HepG2 (cell line): ENCODE measurements around the gene TIAM2. TPM values are rescaled to one million over a fixed set of nuclear protein-coding genes. Genes with fewer than 3 reads are reported as not detected.
A peak's percentile ranks its signal among the peaks of the same experiment; 100 is the strongest.

ENCODE experiments used
- ATAC-seq: fragments of 200-7000 bp; cut with Tn5 transposase; 3 replicates; pipeline ENCODE4 v1.9.1; 2020; ENCODE audit warnings: mild to moderate bottlenecking, moderate library complexity
- BruUV-seq: library from RNA; stranded (reverse); fragments of 400-500 nt; replicated peaks from 2 replicates; lab custom pipeline; 2021; lab: Mats Ljungman, UMichigan
- CTCF ChIA-PET: fragments of 300-600 bp; formaldehyde crosslinking; extraction: SDS; loops from one replicate; lab custom pipeline; 2021; ENCODE audit warnings: low total read pairs, inconsistent platforms, low intra/inter-chr PET ratio; lab: Yijun Ruan, JAX
- POLR2A ChIA-PET: fragments of 350-600 bp; sonication (Branson Sonifier 250); formaldehyde crosslinking; loops from one replicate; lab custom pipeline; 2020; ENCODE audit warnings: antibody characterized with exemption, inconsistent platforms; lab: Yijun Ruan, JAX
- DNase-seq: peaks from one replicate; pipeline ENCODE4 v3.0.0-alpha.2; 2015; ENCODE audit warnings: low spot score
- FAIRE-seq: peaks from 3 replicates; lab custom pipeline; 2011; peaks lifted over from hg19 to GRCh38; lab: Jason Lieb, UNC
- H2AFZ ChIP-seq: one replicate; pipeline ENCODE4 v1.6.1; 2011; ENCODE audit warnings: low read length, inconsistent platforms
- H3K27ac ChIP-seq: fragments of 300-600 bp; 3 replicates; pipeline ENCODE4 v1.8.0; 2011; ENCODE audit warnings: mixed run types, mild to moderate bottlenecking, mixed read lengths, low read length, inconsistent platforms; ENCODE audit not compliant: insufficient read depth; ENCODE audit errors: extremely low read length
- H3K27me3 ChIP-seq, 2 experiments: fragments of 200-600 bp in 1 of 2; 2 replicates in 1 of 2; 3 replicates in 1 of 2; pipeline versions ENCODE4 v1.6.0 to v1.8.0; 2011; ENCODE audit warnings: low read length in 2 of 2, mild to moderate bottlenecking in 2 of 2, moderate library complexity in 2 of 2, inconsistent platforms in 1 of 2; ENCODE audit not compliant: insufficient read depth in 2 of 2, control insufficient read depth in 1 of 2
- H3K36me3 ChIP-seq, 2 experiments: fragments of 200-600 bp in 1 of 2; replicated peaks in 1 of 2; 2 replicates in 1 of 2; 3 replicates in 1 of 2; pipeline versions ENCODE4 v1.5.1 to v1.8.0; 2011; ENCODE audit warnings: low read length in 2 of 2, inconsistent platforms in 1 of 2; ENCODE audit not compliant: insufficient read depth in 2 of 2, control insufficient read depth in 1 of 2
- H3K4me1 ChIP-seq: 2 replicates; pipeline ENCODE4 v1.5.1; 2012; ENCODE audit warnings: low read length, inconsistent platforms; ENCODE audit not compliant: insufficient read depth
- H3K4me2 ChIP-seq: 2 replicates; pipeline ENCODE4 v1.6.0; 2011; ENCODE audit warnings: low read depth, low read length, inconsistent platforms
- H3K4me3 ChIP-seq, 3 experiments: fragments of 200-600 bp in 1 of 3; sonication (generic), shearing (Covaris generic) in 1 of 3; replicated peaks in 1 of 3; 2 replicates each; pipeline ENCODE4 v1.5.1; 2011 to 2016; ENCODE audit warnings: low read length in 3 of 3, inconsistent platforms in 2 of 3, low read depth in 2 of 3, mild to moderate bottlenecking in 2 of 3, control low read depth in 1 of 3, mixed read lengths in 1 of 3; ENCODE audit not compliant: insufficient read depth in 1 of 3
- H3K79me2 ChIP-seq: one replicate; pipeline ENCODE4 v1.6.1; 2011; ENCODE audit warnings: low read length, inconsistent platforms; ENCODE audit not compliant: insufficient read depth
- H3K9ac ChIP-seq: 2 replicates; pipeline ENCODE4 v1.6.0; 2011; ENCODE audit warnings: mild to moderate bottlenecking, low read depth, low read length, inconsistent platforms; ENCODE audit not compliant: insufficient read depth
- H3K9me3 ChIP-seq: 2 replicates; pipeline ENCODE4 v1.5.1; 2012; ENCODE audit warnings: mild to moderate bottlenecking, low read length
- H4K20me1 ChIP-seq: 2 replicates; pipeline ENCODE4 v1.6.0; 2011; ENCODE audit warnings: inconsistent platforms, mild to moderate bottlenecking, low read length, moderate library complexity; ENCODE audit not compliant: insufficient read depth
- CENPBD1 ChIP-seq: sonication (generic); formaldehyde crosslinking; IDR thresholded peaks from 2 replicates; pipeline ENCODE4 v1.8.0; 2022; ENCODE audit warnings: missing genetic modification reagents, low read depth, mild to moderate bottlenecking, borderline replicate concordance
- CSRNP2 ChIP-seq: sonication (generic); formaldehyde crosslinking; conservative IDR thresholded peaks from 2 replicates; pipeline ENCODE4 v1.8.0; 2022; ENCODE audit warnings: low read depth, missing genetic modification reagents
- FOXK1 ChIP-seq: sonication (generic); formaldehyde crosslinking; IDR thresholded peaks from 2 replicates; pipeline ENCODE4 v1.4.0; 2020; ENCODE audit warnings: low read depth, missing genetic modification reagents, borderline replicate concordance
- KLF15 ChIP-seq: sonication (generic); formaldehyde crosslinking; IDR thresholded peaks from 2 replicates; pipeline ENCODE4 v1.8.1; 2023; ENCODE audit warnings: borderline replicate concordance, mild to moderate bottlenecking, inconsistent platforms, missing genetic modification reagents, mixed read lengths
- MAFF ChIP-seq: IDR thresholded peaks from 2 replicates; pipeline ENCODE4 v1.6.1; 2011; ENCODE audit warnings: low read depth, low read length, improper control_type of control experiment
- MAFK ChIP-seq, 2 experiments: IDR thresholded peaks in 1 of 2; conservative IDR thresholded peaks in 1 of 2; 2 replicates each; pipeline ENCODE4 v1.6.1; 2011; ENCODE audit warnings: improper control_type of control experiment in 2 of 2, low read length in 2 of 2
- MLLT10 ChIP-seq: sonication (generic); formaldehyde crosslinking; IDR thresholded peaks from 2 replicates; pipeline ENCODE4 v1.4.0; 2020; ENCODE audit warnings: missing genetic modification reagents
- TBP ChIP-seq: sonication (generic); formaldehyde crosslinking; IDR thresholded peaks from 2 replicates; pipeline ENCODE4 v1.5.0; 2020; ENCODE audit warnings: missing genetic modification reagents
- TBX2 ChIP-seq: sonication (generic); formaldehyde crosslinking; IDR thresholded peaks from 2 replicates; pipeline ENCODE4 v1.5.0; 2020; ENCODE audit warnings: missing genetic modification reagents, mild to moderate bottlenecking, borderline replicate concordance
- TGIF2 ChIP-seq: IDR thresholded peaks from 2 replicates; pipeline ENCODE4 v1.6.1; 2016; ENCODE audit warnings: control low read depth, missing compliant biosample characterization
- TRIM22 ChIP-seq: fragments of 450-650 bp; IDR thresholded peaks from 2 replicates; pipeline ENCODE4 v1.6.1; 2017
- ZNF468 ChIP-seq: sonication (generic); formaldehyde crosslinking; IDR thresholded peaks from 2 replicates; pipeline ENCODE4 v1.8.0; 2022; ENCODE audit warnings: mild to moderate bottlenecking, moderate library complexity, missing genetic modification reagents
- ZNF550 ChIP-seq: sonication (generic); formaldehyde crosslinking; IDR thresholded peaks from 2 replicates; pipeline ENCODE4 v1.4.0; 2020; ENCODE audit warnings: mild to moderate bottlenecking, missing genetic modification reagents, borderline replicate concordance
- ZNF879 ChIP-seq: sonication (generic); formaldehyde crosslinking; IDR thresholded peaks from 2 replicates; pipeline ENCODE4 v1.8.1; 2023; ENCODE audit warnings: missing genetic modification reagents
- WGBS: methylation state at CpG from one replicate; pipeline ENCODE4 v1.1.6; 2017; ENCODE audit warnings: low lambda C conversion rate; 5-methylcytosine and 5-hydroxymethylcytosine counted together
- in situ Hi-C: cut with HindIII; loops from 2 replicates; pipeline ENCODE4 v1.10.0; 2017; ENCODE audit warnings: low pct_unique_long_range_greater_than_20kb; ENCODE audit not compliant: extremely low pct_ligation_motif_present
- intact Hi-C: fragments of 100-400 bp; cut with micrococcal nuclease; formaldehyde crosslinking; loops from one replicate; pipeline ENCODE4 v1.10.0; 2022; ENCODE audit not compliant: unreplicated experiment
- polyA plus RNA-seq, 8 experiments: library from polyadenylated mRNA; depleted of rRNA in 3 of 8; stranded (reverse) in 7 of 8; unstranded in 1 of 8; fragments of >200 nt; fragmentation: Illumina TruSeq in 4 of 8; extraction: Trizol in 4 of 8; gene quantifications; 2 replicates each; pipeline versions ENCODE4 v1.2.1 to v1.2.3, GENCODE V29; 2011 to 2016; ENCODE audit warnings: low read depth in 4 of 8, missing spikeins in 1 of 8, mixed read lengths in 1 of 8; ENCODE audit not compliant: insufficient read depth in 1 of 8
- total RNA-seq, 5 experiments: library from RNA; depleted of rRNA; stranded (reverse); fragments of >200 nt; fragmentation: Illumina TruSeq; extraction: Trizol; gene quantifications; 2 replicates each; pipeline ENCODE4 v1.2.3, GENCODE V29; 2016; ENCODE audit warnings: low read depth in 1 of 5

Gene TIAM2
- total and polyA plus RNA-seq, 2 of the 13 experiments (the other 11 are each of a cell fraction or from before 2014, with no cell fraction given) = 4.1 to 4.5 TPM

GRCh38 chr6:155041741-155042279 is 46.7 kb downstream of the TIAM2 start (continued):
- TF ChIP-seq TRIM22 = no peak
- no peak for TF ChIP-seq CSRNP2
- no peak for TF ChIP-seq KLF15 (CRISPR knock-in tag)
- TF ChIP-seq TBP (CRISPR knock-in tag) = no peak
- no peak for TF ChIP-seq MLLT10 (CRISPR knock-in tag)
- no peak for TF ChIP-seq CENPBD1 (CRISPR knock-in tag)
- TF ChIP-seq FOXK1 (CRISPR knock-in tag) = no peak
- no peak for TF ChIP-seq ZNF879

GRCh38 chr6:155042983-155043382 is 47.9 kb downstream of the TIAM2 start:
- H3K4me2 ChIP-seq = no peak overlapping the region
- WGBS = 85% methylated on average over 1 of the region's 2 CpGs
- no peaks in the 10 kb centered on the region for H3K79me2 ChIP-seq
- H3K9me3 ChIP-seq = no peaks in the 10 kb centered on the region
- no peak overlapping the region for H3K27ac ChIP-seq
- no peak for DNase-seq
- ChIA-PET CTCF (no interaction called here), POLR2A (no interaction called here)
- no TSS peak for BruUV-seq
- no peaks in the 10 kb centered on the region for H4K20me1 ChIP-seq
- TF ChIP-seq ZNF550 (CRISPR knock-in tag) = no peak
- peak; percentile 84 for TF ChIP-seq MAFF
- TF ChIP-seq TBX2 (CRISPR knock-in tag) = no peak
- TF ChIP-seq TGIF2 (CRISPR knock-in tag) = no peak
- TF ChIP-seq ZNF468 = no peak
- peak; percentile 89 to 92 for TF ChIP-seq MAFK (conservative IDR thresholded peaks at IDR 0.05 in 1 of 2, IDR thresholded peaks at IDR 0.05 in 1 of 2; ENCODE audit: low read length in 2 of 2)
- in situ Hi-C loops = no loop called here
- H3K4me1 ChIP-seq = no peaks in the 10 kb centered on the region
- no peaks in the 10 kb centered on the region for H3K36me3 ChIP-seq
- H3K4me3 ChIP-seq = no peak overlapping the region
- no peak overlapping the region for H3K9ac ChIP-seq
- no peak for ATAC-seq
- H2AFZ ChIP-seq = no peak overlapping the region
- no peak for FAIRE-seq
- intact Hi-C loops = no loop called here
- H3K27me3 ChIP-seq = no peaks in the 10 kb centered on the region
